ENCODE results near the gene IQSEC1. TPM values are rescaled to one million over a fixed set of nuclear protein-coding genes. Genes with fewer than 3 reads are reported as not detected.

The IQSEC1 gene
- total and polyA plus RNA-seq, 9 of the 15 experiments (the other 6 are each of a cell fraction or from before 2014, with no cell fraction given): 0.56 to 39.0 (median 6.8) TPM

DNA sequence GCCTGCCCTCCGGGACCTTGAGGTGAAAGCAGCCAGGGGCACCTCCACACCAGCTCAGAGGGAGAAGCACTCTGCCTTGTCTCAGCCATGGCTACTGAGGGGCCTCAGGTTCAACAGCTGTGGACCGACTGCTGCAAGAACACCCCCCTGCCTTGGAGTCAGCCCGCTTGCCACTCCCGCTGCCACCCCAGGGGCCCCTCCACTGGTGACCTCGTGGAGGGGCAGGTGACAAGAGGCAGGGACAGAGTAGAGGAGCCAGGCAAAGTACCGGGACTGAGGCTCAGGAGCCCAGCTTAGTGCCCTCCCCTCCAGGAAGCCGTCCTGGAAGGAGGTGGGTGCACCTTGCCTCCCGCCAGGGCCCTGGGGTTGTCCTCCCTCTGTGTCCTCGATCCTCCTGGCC, 152.3 kb downstream of the IQSEC1 start:
- H3K27me3 ChIP-seq (ENCODE audit: control insufficient read depth in 2 of 2, insufficient read depth in 2 of 2, low read length in 2 of 2): no peaks in the 10 kb centered on the region

GRCh38 chr3:12919205-12919604, 154.0 kb downstream of the IQSEC1 start:
- no peak for FAIRE-seq
- no peaks in the 10 kb centered on the region for H3K27me3 ChIP-seq (ENCODE audit: control insufficient read depth in 2 of 2, insufficient read depth in 2 of 2, low read length in 2 of 2)
- no peak for TF ChIP-seq HNRNPH1 (optimal IDR thresholded peaks at IDR 0.05; ENCODE audit: low read depth, low read length)
- TF ChIP-seq SNAPC5 (CRISPR knock-in tag; IDR thresholded peaks at IDR 0.05): no peak
- TF ChIP-seq PRPF4 (IDR thresholded peaks at IDR 0.05; ENCODE audit: insufficient read depth, low read depth, low read length, poor library complexity, severe bottlenecking): no peak
- BruUV-seq (replicated peaks): no TSS peak
- in situ Hi-C loops (cut with MboI) (no loop called here), intact Hi-C loops (cut with micrococcal nuclease) (no loop called here)
- DNase-seq (ENCODE audit: extremely low read depth in 1 of 4, low spot score in 3 of 4): no peak
- H3K9ac ChIP-seq (ENCODE audit: insufficient read depth in 1 of 2, low read depth in 2 of 2, low read length in 2 of 2): no peak overlapping the region
- no peaks in the 10 kb centered on the region for H3K79me2 ChIP-seq (ENCODE audit: control insufficient read depth, insufficient read depth, low read length)
- peaks cover 0 to 28% of the 10 kb centered on the region in 2 experiments; a peak in 1 of 5 replicates for H3K4me1 ChIP-seq (replicated peaks in 1 of 2; ENCODE audit: control insufficient read depth in 2 of 2, insufficient read depth in 2 of 2, low read length in 2 of 2)
- no peak for ATAC-seq
- H3K9me3 ChIP-seq (replicated peaks; ENCODE audit: control insufficient read depth, insufficient read depth, low read depth, low read length): no peaks in the 10 kb centered on the region
- no peak overlapping the region for H3K4me3 ChIP-seq
- no peak overlapping the region for H3K27ac ChIP-seq (ENCODE audit: extremely low read depth, low read depth, low read length)
- H3K36me3 ChIP-seq (ENCODE audit: control insufficient read depth, insufficient read depth, low read length): peaks cover 82% of the 10 kb centered on the region
- ChIA-PET CTCF (ENCODE audit: low intra/inter-chr PET ratio) (interaction anchor here (0.5 kb wide), 1 partner anchor 1067 kb away, joined by 3 read pairs; no protein-coding TSS in a partner anchor), POLR2A (interaction anchor here (0.6 to 1.0 kb wide), 5 partner anchors 17 to 190 kb away, joined by 3 to 4 read pairs (median 3); no protein-coding TSS in a partner anchor)
- peaks cover 3% of the 10 kb centered on the region for H3K9me1 ChIP-seq (ENCODE audit: control insufficient read depth, insufficient read depth, low read length)
- H3K4me2 ChIP-seq (ENCODE audit: insufficient read depth, low read length): no peak overlapping the region
- H4K20me1 ChIP-seq (replicated peaks; ENCODE audit: control insufficient read depth, insufficient read depth, low read length): 0 out of 2 replicates have a peak, but pooled peaks cover 3% of the 10 kb centered on the region
- WGBS (ENCODE audit: insufficient coverage, low coverage, missing lambda C conversion rate): 82% methylated on average over 10 of the region's 10 CpGs
- H2AFZ ChIP-seq (ENCODE audit: low read depth, low read length): no peak overlapping the region

More for the DNA sequence above, 152.3 kb downstream of the IQSEC1 start:
- H2AFZ ChIP-seq (ENCODE audit: low read depth, low read length): no peak overlapping the region
- H3K27ac ChIP-seq (ENCODE audit: extremely low read depth, low read depth, low read length): no peak overlapping the region
- in situ Hi-C loops (cut with MboI) (no loop called here), intact Hi-C loops (cut with micrococcal nuclease) (no loop called here)
- peak overlapping the region in 1 of 2 experiments; percentile 69; a peak in 2 of 4 replicates for H3K9ac ChIP-seq (ENCODE audit: insufficient read depth in 1 of 2, low read depth in 2 of 2, low read length in 2 of 2)
- H3K4me3 ChIP-seq: no peak overlapping the region
- FAIRE-seq: no peak
- H3K36me3 ChIP-seq (ENCODE audit: control insufficient read depth, insufficient read depth, low read length): peaks cover 83% of the 10 kb centered on the region
- ChIA-PET CTCF (ENCODE audit: low intra/inter-chr PET ratio) (no interaction called here), POLR2A (interaction anchor here (0.7 to 1.2 kb wide), 3 partner anchors 10 to 106 kb away, joined by 3 read pairs; no protein-coding TSS in a partner anchor)
- no peak for DNase-seq (ENCODE audit: extremely low read depth in 1 of 4, low spot score in 3 of 4)
- peaks cover 0 to 21% of the 10 kb centered on the region in 2 experiments; a peak in 1 of 5 replicates for H3K4me1 ChIP-seq (replicated peaks in 1 of 2; ENCODE audit: control insufficient read depth in 2 of 2, insufficient read depth in 2 of 2, low read length in 2 of 2)
- no peaks in the 10 kb centered on the region for H3K9me3 ChIP-seq (replicated peaks; ENCODE audit: control insufficient read depth, insufficient read depth, low read depth, low read length)
- H3K9me1 ChIP-seq (ENCODE audit: control insufficient read depth, insufficient read depth, low read length): peaks cover 3% of the 10 kb centered on the region
- ATAC-seq: no peak
- 87% methylated on average over 9 of the region's 9 CpGs for WGBS (ENCODE audit: insufficient coverage, low coverage, missing lambda C conversion rate)
- no peaks in the 10 kb centered on the region for H3K79me2 ChIP-seq (ENCODE audit: control insufficient read depth, insufficient read depth, low read length)
- H4K20me1 ChIP-seq (replicated peaks; ENCODE audit: control insufficient read depth, insufficient read depth, low read length): 0 out of 2 replicates have a peak, but pooled peaks cover 3% of the 10 kb centered on the region
- no peak for TF ChIP-seq ELF1 (tag; IDR thresholded peaks at IDR 0.05)
- no peak for TF ChIP-seq HOXB6 (CRISPR knock-in tag; IDR thresholded peaks at IDR 0.05; ENCODE audit: borderline replicate concordance)
- TF ChIP-seq PCBP1 (IDR thresholded peaks at IDR 0.05; ENCODE audit: low read depth, low read length, poor library complexity, severe bottlenecking): no peak
- H3K4me2 ChIP-seq (ENCODE audit: insufficient read depth, low read length): no peak overlapping the region
- no TSS peak for BruUV-seq (replicated peaks)
